GM12878 (cell line): Measurements from ENCODE around the gene RBPJ. TPM values are rescaled to one million over a fixed set of nuclear protein-coding genes. Genes with fewer than 3 reads are reported as not detected.

Source experiments
- CEBPZ ChIP-seq: fragments of 150-350 bp; IDR thresholded peaks from 2 replicates; pipeline ENCODE4 v1.6.1; 2016; ENCODE audit warnings: low read depth, low read length
- IRF3 ChIP-seq: fragments of 450-650 bp; IDR thresholded peaks from 2 replicates; pipeline ENCODE4 v1.6.1; 2014; ENCODE audit warnings: mild to moderate bottlenecking
- RB1 ChIP-seq: fragments of 450-650 bp; formaldehyde crosslinking; IDR thresholded peaks from 2 replicates; pipeline ENCODE4 v1.6.1; 2017; ENCODE audit warnings: mild to moderate bottlenecking, borderline replicate concordance
- SKIL ChIP-seq: fragments of 450-650 bp; IDR thresholded peaks from 2 replicates; pipeline ENCODE4 v1.6.1; 2017; ENCODE audit warnings: mild to moderate bottlenecking, low read depth, inconsistent platforms; ENCODE audit not compliant: poor library complexity, severe bottlenecking
- SMAD5 ChIP-seq: IDR thresholded peaks from 2 replicates; pipeline ENCODE4 v1.6.1; 2016; ENCODE audit warnings: antibody characterized with exemption, low read depth
- SP1 ChIP-seq: IDR thresholded peaks from one replicate; pipeline ENCODE4 v1.6.1; 2011; ENCODE audit warnings: low read depth, low read length
- ZNF24 ChIP-seq: fragments of 450-650 bp; IDR thresholded peaks from 2 replicates; pipeline ENCODE4 v1.6.1; 2017; ENCODE audit warnings: antibody characterized with exemption, mild to moderate bottlenecking
- polyA plus RNA-seq, 11 experiments: library from polyadenylated mRNA; depleted of rRNA in 4 of 11; unstranded in 6 of 11; stranded (reverse) in 5 of 11; fragments of >200 nt; fragmentation: Nextera tagmentation in 4 of 11; fragmentation: Illumina TruSeq in 1 of 11; extraction: Ambion mirVana in 4 of 11; extraction: Trizol in 1 of 11; gene quantifications; 1 replicate in 1 of 11; 2 replicates in 10 of 11; pipeline versions ENCODE4 v1.2.1 to v1.2.3, GENCODE V29; 2011 to 2016; ENCODE audit warnings: inconsistent platforms in 2 of 11, missing spikeins in 2 of 11, low read depth in 1 of 11
- total RNA-seq, 4 experiments: library from RNA; depleted of rRNA in 3 of 4; stranded (reverse); fragments of >200 nt in 3 of 4; fragmentation: Illumina TruSeq in 1 of 4; extraction: Trizol in 1 of 4; gene quantifications; 2 replicates each; pipeline versions ENCODE4 v1.2.1 to v1.2.3, GENCODE V29; 2013 to 2021
- TF ChIP-seq, protein P1 (sequence below): IDR thresholded peaks from 2 replicates; pipeline ENCODE4 v1.6.1; 2012; ENCODE audit warnings: low read depth, low read length, improper control_type of control experiment
- TF ChIP-seq, protein P2 (sequence below): fragments of 450-650 bp; IDR thresholded peaks from 2 replicates; pipeline ENCODE4 v1.6.1; 2017; ENCODE audit warnings: mild to moderate bottlenecking, moderate library complexity

The RBPJ gene
- total and polyA plus RNA-seq, 10 of the 15 experiments (the other 5 are each of a cell fraction or from before 2014, with no cell fraction given) = 24.5 to 87.6 (median 41.6) TPM

DNA sequence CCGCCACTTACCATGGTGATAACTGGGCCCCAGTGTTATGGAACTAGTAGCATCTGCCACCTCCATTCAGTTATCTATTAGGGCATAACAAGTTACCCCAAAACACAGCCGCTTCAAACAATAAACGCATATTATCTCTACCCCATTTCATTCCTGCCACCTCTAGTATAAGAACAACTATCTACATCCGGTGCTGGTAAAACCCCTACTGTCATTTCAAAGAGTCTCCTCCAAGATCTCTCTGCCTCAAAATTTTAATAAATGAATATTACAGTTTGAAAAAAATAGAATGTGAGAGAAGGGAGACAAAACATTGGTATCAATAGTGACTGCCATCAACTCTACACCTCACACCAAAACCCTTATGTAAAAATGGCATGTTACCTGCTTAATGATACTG, 35.5 kb upstream of the RBPJ start (continued):
- no peak for TF ChIP-seq ZNF24
- no peak for TF ChIP-seq SMAD5
- TF ChIP-seq SKIL = no peak
- TF ChIP-seq, protein P1, sequence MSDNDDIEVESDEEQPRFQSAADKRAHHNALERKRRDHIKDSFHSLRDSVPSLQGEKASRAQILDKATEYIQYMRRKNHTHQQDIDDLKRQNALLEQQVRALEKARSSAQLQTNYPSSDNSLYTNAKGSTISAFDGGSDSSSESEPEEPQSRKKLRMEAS = no peak
- no peak for TF ChIP-seq CEBPZ
- TF ChIP-seq RB1 = no peak
- TF ChIP-seq, protein P2, sequence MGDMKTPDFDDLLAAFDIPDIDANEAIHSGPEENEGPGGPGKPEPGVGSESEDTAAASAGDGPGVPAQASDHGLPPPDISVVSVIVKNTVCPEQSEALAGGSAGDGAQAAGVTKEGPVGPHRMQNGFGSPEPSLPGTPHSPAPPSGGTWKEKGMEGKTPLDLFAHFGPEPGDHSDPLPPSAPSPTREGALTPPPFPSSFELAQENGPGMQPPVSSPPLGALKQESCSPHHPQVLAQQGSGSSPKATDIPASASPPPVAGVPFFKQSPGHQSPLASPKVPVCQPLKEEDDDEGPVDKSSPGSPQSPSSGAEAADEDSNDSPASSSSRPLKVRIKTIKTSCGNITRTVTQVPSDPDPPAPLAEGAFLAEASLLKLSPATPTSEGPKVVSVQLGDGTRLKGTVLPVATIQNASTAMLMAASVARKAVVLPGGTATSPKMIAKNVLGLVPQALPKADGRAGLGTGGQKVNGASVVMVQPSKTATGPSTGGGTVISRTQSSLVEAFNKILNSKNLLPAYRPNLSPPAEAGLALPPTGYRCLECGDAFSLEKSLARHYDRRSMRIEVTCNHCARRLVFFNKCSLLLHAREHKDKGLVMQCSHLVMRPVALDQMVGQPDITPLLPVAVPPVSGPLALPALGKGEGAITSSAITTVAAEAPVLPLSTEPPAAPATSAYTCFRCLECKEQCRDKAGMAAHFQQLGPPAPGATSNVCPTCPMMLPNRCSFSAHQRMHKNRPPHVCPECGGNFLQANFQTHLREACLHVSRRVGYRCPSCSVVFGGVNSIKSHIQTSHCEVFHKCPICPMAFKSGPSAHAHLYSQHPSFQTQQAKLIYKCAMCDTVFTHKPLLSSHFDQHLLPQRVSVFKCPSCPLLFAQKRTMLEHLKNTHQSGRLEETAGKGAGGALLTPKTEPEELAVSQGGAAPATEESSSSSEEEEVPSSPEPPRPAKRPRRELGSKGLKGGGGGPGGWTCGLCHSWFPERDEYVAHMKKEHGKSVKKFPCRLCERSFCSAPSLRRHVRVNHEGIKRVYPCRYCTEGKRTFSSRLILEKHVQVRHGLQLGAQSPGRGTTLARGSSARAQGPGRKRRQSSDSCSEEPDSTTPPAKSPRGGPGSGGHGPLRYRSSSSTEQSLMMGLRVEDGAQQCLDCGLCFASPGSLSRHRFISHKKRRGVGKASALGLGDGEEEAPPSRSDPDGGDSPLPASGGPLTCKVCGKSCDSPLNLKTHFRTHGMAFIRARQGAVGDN = no peak
- no peak for TF ChIP-seq IRF3
- no peak for TF ChIP-seq SP1
